Suprapubic skin (tissue), 4 donors: ENCODE results near the gene CDC42BPA.

Experiments
- POLR2A ChIP-seq, 2 donors: fragments of 450-650 bp; IDR thresholded peaks; one replicate each; pipeline ENCODE4 v1.6.1; 2017; ENCODE audit warnings: antibody characterized with exemption in 2 of 2, mild to moderate bottlenecking in 2 of 2, moderate library complexity in 2 of 2
- POLR2AphosphoS5 ChIP-seq, 3 donors: sonication (generic); formaldehyde crosslinking; IDR thresholded peaks; one replicate each; pipeline ENCODE4 v1.6.1; 2017; ENCODE audit warnings: antibody characterized with exemption in 3 of 3
- TF ChIP-seq, protein P1 (sequence below), 2 donors: fragments of 200-600 bp in 1 of 2; fragments of 450-650 bp in 1 of 2; sonication (generic) in 1 of 2; IDR thresholded peaks; one replicate each; pipeline ENCODE4 v1.5.1; 2016 to 2019; ENCODE audit warnings: antibody characterized with exemption in 2 of 2, mild to moderate bottlenecking in 1 of 2, moderate library complexity in 1 of 2

DNA sequence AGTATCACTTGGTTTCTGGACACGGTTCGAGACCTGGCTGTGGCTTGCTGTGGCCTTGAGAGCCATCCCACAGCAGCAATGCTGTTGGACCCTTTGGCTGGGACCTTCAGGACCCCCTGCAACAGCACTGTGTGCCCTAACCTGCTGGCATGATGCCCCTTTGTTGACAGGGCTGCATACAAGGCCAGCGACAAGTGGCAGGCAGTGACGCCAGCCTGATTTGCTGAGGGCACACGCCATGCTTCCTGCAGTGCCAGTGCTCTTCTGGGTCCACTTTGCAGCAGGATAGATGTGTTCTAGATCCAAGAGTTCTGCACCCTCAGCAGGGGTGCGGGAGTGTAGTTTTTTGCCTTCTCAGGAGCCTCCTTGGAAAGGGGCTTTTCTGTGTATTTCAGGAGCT is 345.4 kb downstream of the CDC42BPA start:
- TF ChIP-seq, protein P1, sequence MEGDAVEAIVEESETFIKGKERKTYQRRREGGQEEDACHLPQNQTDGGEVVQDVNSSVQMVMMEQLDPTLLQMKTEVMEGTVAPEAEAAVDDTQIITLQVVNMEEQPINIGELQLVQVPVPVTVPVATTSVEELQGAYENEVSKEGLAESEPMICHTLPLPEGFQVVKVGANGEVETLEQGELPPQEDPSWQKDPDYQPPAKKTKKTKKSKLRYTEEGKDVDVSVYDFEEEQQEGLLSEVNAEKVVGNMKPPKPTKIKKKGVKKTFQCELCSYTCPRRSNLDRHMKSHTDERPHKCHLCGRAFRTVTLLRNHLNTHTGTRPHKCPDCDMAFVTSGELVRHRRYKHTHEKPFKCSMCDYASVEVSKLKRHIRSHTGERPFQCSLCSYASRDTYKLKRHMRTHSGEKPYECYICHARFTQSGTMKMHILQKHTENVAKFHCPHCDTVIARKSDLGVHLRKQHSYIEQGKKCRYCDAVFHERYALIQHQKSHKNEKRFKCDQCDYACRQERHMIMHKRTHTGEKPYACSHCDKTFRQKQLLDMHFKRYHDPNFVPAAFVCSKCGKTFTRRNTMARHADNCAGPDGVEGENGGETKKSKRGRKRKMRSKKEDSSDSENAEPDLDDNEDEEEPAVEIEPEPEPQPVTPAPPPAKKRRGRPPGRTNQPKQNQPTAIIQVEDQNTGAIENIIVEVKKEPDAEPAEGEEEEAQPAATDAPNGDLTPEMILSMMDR (IDR thresholded peaks at IDR 0.05), result no peak
- no peak for TF ChIP-seq POLR2A (IDR thresholded peaks at IDR 0.05)
- no peak for TF ChIP-seq POLR2AphosphoS5 (IDR thresholded peaks at IDR 0.05)
